HG02610 (cell line): Measurements from ENCODE around the gene ZFPM1.
"Not testable (repeated sequence)": the region's sequence is repeated elsewhere in the genome, so short reads cannot be mapped to it uniquely, and the experiment has no call there.

Experiments used
- ATAC-seq: cut with Tn5 transposase; IDR thresholded peaks from one replicate; pipeline ENCODE4 v1.9.1; 2021; ENCODE audit warnings: mild to moderate bottlenecking, moderate library complexity; ENCODE audit not compliant: unreplicated experiment

Gene ZFPM1

GRCh38 chr16:88511060-88511459, 58.0 kb downstream of the ZFPM1 start:
- no peak for ATAC-seq

- no peak for ATAC-seq
Observed at GRCh38 chr16:88511906-88512305, 58.8 kb downstream of the ZFPM1 start.

GRCh38 chr16:88512728-88513696, 59.9 kb downstream of the ZFPM1 start:
- no peak for ATAC-seq

GRCh38 chr16:88514070-88514469, 61.0 kb downstream of the ZFPM1 start:
- ATAC-seq = no peak

- ATAC-seq = no peak
Observed at GRCh38 chr16:88514526-88515232, 61.6 kb downstream of the ZFPM1 start.

GRCh38 chr16:88515371-88515770, 62.3 kb downstream of the ZFPM1 start:
- ATAC-seq = no peak

- ATAC-seq = no peak
Observed at GRCh38 chr16:88515925-88516594, 63.0 kb downstream of the ZFPM1 start.

- no peak for ATAC-seq
Observed at GRCh38 chr16:88516601-88517061, 63.6 kb downstream of the ZFPM1 start.

- not testable (repeated sequence) for ATAC-seq
Observed at GRCh38 chr16:88517208-88517774, 64.2 kb downstream of the ZFPM1 start.

GRCh38 chr16:88518411-88519111, 65.5 kb downstream of the ZFPM1 start:
- not testable (repeated sequence) for ATAC-seq

GRCh38 chr16:88519240-88519639, 66.2 kb downstream of the ZFPM1 start:
- ATAC-seq = no peak

GRCh38 chr16:88519938-88520653, 67.0 kb downstream of the ZFPM1 start:
- no peak for ATAC-seq

GRCh38 chr16:88521674-88522073, 68.6 kb downstream of the ZFPM1 start:
- ATAC-seq = no peak

- ATAC-seq = no peak
Observed at GRCh38 chr16:88522276-88522949, 69.3 kb downstream of the ZFPM1 start.

GRCh38 chr16:88523309-88524161, 70.5 kb downstream of the ZFPM1 start:
- ATAC-seq = no peak

GRCh38 chr16:88524274-88524972, 71.3 kb downstream of the ZFPM1 start:
- no peak for ATAC-seq

- no peak for ATAC-seq
Observed at GRCh38 chr16:88524973-88525662, 72.0 kb downstream of the ZFPM1 start.
